ENCODE results near the gene USP48. TPM values are rescaled to one million over a fixed set of nuclear protein-coding genes. Genes with fewer than 3 reads are reported as not detected.

USP48 gene
- total and polyA plus RNA-seq, 2 of the 4 experiments (the other 2 are of a cell fraction): 24.7 to 25.0 TPM

DNA sequence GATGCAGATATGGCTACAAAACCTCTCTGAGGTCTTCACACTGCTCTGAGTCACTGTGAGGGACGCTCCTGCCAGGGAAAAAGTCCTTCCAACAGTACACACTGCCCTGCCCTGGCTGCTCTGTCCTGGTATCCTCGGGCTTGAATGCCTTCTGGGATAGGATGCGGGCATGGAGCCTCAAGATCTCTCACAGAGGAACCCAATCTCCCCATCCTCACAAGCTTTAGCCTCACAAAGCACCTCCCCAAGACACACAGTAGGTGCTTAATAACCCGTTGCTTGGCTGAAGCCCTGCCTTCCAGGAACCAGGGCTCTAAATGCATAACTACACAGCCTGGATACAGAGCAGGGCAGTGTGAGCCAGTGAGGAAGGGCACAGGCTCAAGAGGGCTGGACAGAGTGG is 123.0 kb downstream of the USP48 start:
- Histone ChIP-seq H3K27ac (ENCODE audit: insufficient read depth, low read length) (no peak overlapping the region), H3K18ac (ENCODE audit: low read depth, low read length) (no peak overlapping the region), H2AK9ac (replicated peaks; ENCODE audit: low read depth, low read length, poor library complexity) (no peak overlapping the region), H4K5ac (ENCODE audit: low read depth, low read length) (no peak overlapping the region), H3K56ac (ENCODE audit: extremely low read depth, insufficient read depth, low read length) (no peak overlapping the region), H3K9me1 (ENCODE audit: insufficient read depth, low read length) (0 out of 2 replicates have a peak, but pooled peaks cover 5% of the 10 kb centered on the region), H3K79me1 (ENCODE audit: low read depth in 1 of 2, low read length in 2 of 2) (no peaks in the 10 kb centered on the region), H4K8ac (ENCODE audit: low read depth in 2 of 2, low read length in 2 of 2) (no peak overlapping the region), H2BK15ac (ENCODE audit: low read depth, low read length) (no peak overlapping the region), H2BK5ac (ENCODE audit: low read depth, low read length, poor library complexity, severe bottlenecking) (no peak overlapping the region), H2AFZ (replicated peaks; ENCODE audit: low read length, poor library complexity) (no peak overlapping the region), H3K4me1 (ENCODE audit: control insufficient read depth, insufficient read depth, low read length) (no peaks in the 10 kb centered on the region), H2AK5ac (ENCODE audit: low read depth, low read length) (no peak overlapping the region), H4K20me1 (ENCODE audit: insufficient read depth, low read length) (peaks cover 5% of the 10 kb centered on the region; the same call in 1 of the 2 replicates), H3K4me2 (ENCODE audit: low read depth, low read length) (no peak overlapping the region), H3K9ac (ENCODE audit: low read depth, low read length) (no peak overlapping the region), H3K9me3 (ENCODE audit: control insufficient read depth, insufficient read depth, low read length) (no peaks in the 10 kb centered on the region), H3K36me3 (ENCODE audit: control insufficient read depth, insufficient read depth, low read length) (no peaks in the 10 kb centered on the region), H3K14ac (replicated peaks; ENCODE audit: low read depth, low read length) (no peak overlapping the region), H3K23ac (ENCODE audit: low read depth, low read length) (no peak overlapping the region), H2BK120ac (ENCODE audit: low read depth, low read length) (no peak overlapping the region), H4K91ac (ENCODE audit: insufficient read depth, low read depth, low read length) (no peak overlapping the region), H3K4me3 (ENCODE audit: insufficient read depth, low read depth, low read length) (no peak overlapping the region), H2BK20ac (ENCODE audit: low read depth, low read length) (no peak overlapping the region), H3K27me3 (ENCODE audit: control insufficient read depth, insufficient read depth, low read length) (peaks cover 60% of the 10 kb centered on the region), H3K4ac (ENCODE audit: low read depth, low read length) (no peak overlapping the region)
- no TSS peak for BruUV-seq (replicated peaks)
- 0% methylated on average over 1 of the region's 4 CpGs; no CpG with 5 or more reads in 1 of the 2 experiments for WGBS, 2 experiments (ENCODE audit: extremely low coverage in 2 of 2, insufficient read length in 1 of 2)
- dilution Hi-C loops (cut with HindIII; ENCODE audit: low sequenced_read_pairs, unreplicated experiment): no loop called here
- DNase-seq: no peak
- ChIA-PET CTCF (interaction anchor here (0.6 to 1.0 kb wide), 3 partner anchors 11 to 708 kb away, joined by 3 read pairs; no protein-coding TSS in a partner anchor), POLR2A (ENCODE audit: unreplicated experiment) (no interaction called here)
- TF ChIP-seq POLR2A (IDR thresholded peaks at IDR 0.05; ENCODE audit: low read depth, low read length) (no peak), RAD21 (IDR thresholded peaks at IDR 0.05; ENCODE audit: low read length) (no peak), RFX5 (IDR thresholded peaks at IDR 0.05; ENCODE audit: low read depth, low read length) (no peak), MAFK (IDR thresholded peaks at IDR 0.05; ENCODE audit: low read depth, low read length) (no peak), NFE2L2 (IDR thresholded peaks at IDR 0.05; ENCODE audit: low read depth, low read length) (no peak), SMC3 (IDR thresholded peaks at IDR 0.05; ENCODE audit: low read depth, low read length) (no peak), CEBPB (IDR thresholded peaks at IDR 0.05; ENCODE audit: low read depth, low read length) (no peak), BHLHE40 (IDR thresholded peaks at IDR 0.05; ENCODE audit: low read depth, low read length) (no peak), MAZ (IDR thresholded peaks at IDR 0.05; ENCODE audit: borderline replicate concordance, low read depth, low read length) (no peak), FOS (IDR thresholded peaks at IDR 0.05; ENCODE audit: low read depth, low read length) (no peak), CHD1 (IDR thresholded peaks at IDR 0.05; ENCODE audit: low read depth, low read length) (no peak), MXI1 (IDR thresholded peaks at IDR 0.05; ENCODE audit: borderline replicate concordance, low read depth, low read length) (no peak), RCOR1 (IDR thresholded peaks at IDR 0.05; ENCODE audit: insufficient replicate concordance, low read length) (no peak)
- TF ChIP-seq, protein P1, sequence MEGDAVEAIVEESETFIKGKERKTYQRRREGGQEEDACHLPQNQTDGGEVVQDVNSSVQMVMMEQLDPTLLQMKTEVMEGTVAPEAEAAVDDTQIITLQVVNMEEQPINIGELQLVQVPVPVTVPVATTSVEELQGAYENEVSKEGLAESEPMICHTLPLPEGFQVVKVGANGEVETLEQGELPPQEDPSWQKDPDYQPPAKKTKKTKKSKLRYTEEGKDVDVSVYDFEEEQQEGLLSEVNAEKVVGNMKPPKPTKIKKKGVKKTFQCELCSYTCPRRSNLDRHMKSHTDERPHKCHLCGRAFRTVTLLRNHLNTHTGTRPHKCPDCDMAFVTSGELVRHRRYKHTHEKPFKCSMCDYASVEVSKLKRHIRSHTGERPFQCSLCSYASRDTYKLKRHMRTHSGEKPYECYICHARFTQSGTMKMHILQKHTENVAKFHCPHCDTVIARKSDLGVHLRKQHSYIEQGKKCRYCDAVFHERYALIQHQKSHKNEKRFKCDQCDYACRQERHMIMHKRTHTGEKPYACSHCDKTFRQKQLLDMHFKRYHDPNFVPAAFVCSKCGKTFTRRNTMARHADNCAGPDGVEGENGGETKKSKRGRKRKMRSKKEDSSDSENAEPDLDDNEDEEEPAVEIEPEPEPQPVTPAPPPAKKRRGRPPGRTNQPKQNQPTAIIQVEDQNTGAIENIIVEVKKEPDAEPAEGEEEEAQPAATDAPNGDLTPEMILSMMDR (conservative IDR thresholded peaks at IDR 0.05; ENCODE audit: low read depth, low read length): no peak
- TF ChIP-seq, protein P2, sequence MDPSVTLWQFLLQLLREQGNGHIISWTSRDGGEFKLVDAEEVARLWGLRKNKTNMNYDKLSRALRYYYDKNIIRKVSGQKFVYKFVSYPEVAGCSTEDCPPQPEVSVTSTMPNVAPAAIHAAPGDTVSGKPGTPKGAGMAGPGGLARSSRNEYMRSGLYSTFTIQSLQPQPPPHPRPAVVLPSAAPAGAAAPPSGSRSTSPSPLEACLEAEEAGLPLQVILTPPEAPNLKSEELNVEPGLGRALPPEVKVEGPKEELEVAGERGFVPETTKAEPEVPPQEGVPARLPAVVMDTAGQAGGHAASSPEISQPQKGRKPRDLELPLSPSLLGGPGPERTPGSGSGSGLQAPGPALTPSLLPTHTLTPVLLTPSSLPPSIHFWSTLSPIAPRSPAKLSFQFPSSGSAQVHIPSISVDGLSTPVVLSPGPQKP (IDR thresholded peaks at IDR 0.05; ENCODE audit: borderline replicate concordance, low read depth, low read length): no peak
- TF ChIP-seq, protein P3, sequence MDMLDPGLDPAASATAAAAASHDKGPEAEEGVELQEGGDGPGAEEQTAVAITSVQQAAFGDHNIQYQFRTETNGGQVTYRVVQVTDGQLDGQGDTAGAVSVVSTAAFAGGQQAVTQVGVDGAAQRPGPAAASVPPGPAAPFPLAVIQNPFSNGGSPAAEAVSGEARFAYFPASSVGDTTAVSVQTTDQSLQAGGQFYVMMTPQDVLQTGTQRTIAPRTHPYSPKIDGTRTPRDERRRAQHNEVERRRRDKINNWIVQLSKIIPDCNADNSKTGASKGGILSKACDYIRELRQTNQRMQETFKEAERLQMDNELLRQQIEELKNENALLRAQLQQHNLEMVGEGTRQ (IDR thresholded peaks at IDR 0.05; ENCODE audit: low read depth, low read length): no peak
- intact Hi-C loops (cut with micrococcal nuclease): loop anchor here (1.0 to 10.0 kb wide), 4 partner anchors 12 to 405 kb away; no protein-coding TSS in a partner anchor
- in situ Hi-C loops (cut with MboI; ENCODE audit: low sequenced_read_pairs): loop anchor here (10.0 kb wide), 2 partner anchors 285 to 405 kb away; no protein-coding TSS in a partner anchor
- ATAC-seq (ENCODE audit: low read depth): no peak

All from IMR-90 (cell line).